Measurements from ENCODE around the gene CMIP.

The CMIP gene

GRCh38 chr16:81464279-81464678, 19.7 kb downstream of the CMIP start:
- DNase-seq: no peak

DNA sequence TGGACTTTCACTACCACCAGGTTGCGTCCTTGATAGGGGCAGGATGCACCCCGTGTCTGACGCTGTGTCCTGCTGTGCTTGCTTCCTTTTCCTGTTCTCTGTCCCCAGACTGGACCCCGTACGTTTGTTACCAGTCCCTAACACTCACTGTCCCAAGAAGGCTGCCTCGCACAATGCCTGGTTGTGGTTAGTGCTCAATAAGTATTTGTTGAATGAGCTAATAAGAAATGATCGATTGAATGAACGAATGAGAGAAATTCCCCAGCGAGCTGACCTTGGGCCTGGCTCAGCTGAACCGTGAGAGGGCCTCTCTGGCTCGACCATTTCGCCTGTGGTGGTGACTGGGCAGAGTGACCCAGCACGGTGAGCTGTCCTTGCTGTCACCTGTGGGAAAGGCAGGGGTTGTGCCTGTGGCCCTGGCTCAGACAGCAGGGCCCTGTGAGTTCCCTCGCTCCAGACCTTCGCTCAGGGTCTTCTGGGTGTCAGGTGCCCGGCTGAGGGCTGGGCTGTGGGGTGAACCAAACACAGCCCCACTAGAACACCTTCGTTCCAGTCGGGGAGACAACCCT, 20.9 kb downstream of the CMIP start:
- DNase-seq: no peak

- no peak for DNase-seq
Observed at GRCh38 chr16:81466356-81466980, 21.9 kb downstream of the CMIP start.

DNA sequence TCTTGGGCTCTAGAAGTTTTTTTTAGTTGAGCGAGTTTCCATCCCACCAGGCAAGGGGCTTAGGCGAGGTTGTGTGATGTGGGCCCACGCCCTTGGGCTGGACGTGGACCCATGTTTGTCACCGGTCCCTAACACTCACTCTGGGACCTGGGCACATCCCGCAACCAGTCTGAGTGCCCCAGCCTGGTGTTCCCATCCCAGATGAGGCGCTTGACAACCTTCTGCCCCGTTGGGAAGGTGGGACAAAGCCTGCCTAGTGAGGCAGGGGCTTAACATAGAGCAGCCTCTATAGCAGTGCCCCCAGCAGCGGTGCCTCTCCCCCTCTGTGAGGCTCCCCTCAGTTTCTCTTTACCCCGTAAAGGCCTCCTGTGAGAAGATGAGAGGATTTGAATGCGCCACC, 22.5 kb downstream of the CMIP start:
- DNase-seq: no peak

GRCh38 chr16:81467815-81468214, 23.2 kb downstream of the CMIP start:
- no peak for DNase-seq

GRCh38 chr16:81468269-81468902, 23.8 kb downstream of the CMIP start:
- DNase-seq: no peak

GRCh38 chr16:81469183-81469677, 24.6 kb downstream of the CMIP start:
- peak; percentile 74 for DNase-seq

DNA sequence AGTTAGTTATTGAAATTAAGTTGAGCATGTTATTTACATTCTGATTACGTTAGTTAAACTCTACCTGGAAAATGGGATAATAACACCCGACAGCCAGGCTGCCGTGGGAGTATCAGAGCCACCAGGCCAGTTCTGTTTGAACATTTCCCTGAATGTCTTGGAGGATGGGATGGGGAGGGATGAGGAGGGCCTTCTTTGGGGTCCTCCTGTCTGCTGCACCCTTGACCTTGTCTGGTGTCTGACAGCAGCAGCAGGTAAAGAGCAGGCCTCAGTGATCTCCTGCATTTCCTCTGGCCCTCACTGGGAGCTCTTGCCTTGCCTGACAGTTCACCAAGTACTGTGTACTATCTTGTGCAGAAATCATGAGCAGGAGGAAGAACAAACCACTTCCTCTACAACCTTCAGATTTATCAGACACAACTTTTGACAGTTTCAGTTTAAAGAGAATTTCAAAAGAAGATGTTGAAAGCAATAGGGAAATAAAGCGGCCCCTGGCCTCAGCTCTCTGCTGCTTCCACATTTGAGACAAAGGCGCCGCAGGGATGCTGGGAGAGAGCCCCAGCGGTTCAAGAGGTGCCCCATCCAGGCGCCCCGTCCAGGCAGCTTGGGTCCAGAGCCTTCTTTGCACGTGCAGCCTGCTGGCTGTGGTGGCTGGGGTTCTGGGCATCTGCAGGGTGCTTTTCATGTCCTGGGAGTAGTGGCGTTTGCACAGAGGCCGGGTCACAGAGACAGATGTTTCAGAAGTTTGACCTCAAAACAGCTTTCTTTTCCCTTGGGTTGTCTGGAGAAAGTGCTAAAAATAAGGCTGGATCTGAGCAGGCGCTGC, 25.3 kb downstream of the CMIP start:
- peak; percentile 92 for DNase-seq

DNA sequence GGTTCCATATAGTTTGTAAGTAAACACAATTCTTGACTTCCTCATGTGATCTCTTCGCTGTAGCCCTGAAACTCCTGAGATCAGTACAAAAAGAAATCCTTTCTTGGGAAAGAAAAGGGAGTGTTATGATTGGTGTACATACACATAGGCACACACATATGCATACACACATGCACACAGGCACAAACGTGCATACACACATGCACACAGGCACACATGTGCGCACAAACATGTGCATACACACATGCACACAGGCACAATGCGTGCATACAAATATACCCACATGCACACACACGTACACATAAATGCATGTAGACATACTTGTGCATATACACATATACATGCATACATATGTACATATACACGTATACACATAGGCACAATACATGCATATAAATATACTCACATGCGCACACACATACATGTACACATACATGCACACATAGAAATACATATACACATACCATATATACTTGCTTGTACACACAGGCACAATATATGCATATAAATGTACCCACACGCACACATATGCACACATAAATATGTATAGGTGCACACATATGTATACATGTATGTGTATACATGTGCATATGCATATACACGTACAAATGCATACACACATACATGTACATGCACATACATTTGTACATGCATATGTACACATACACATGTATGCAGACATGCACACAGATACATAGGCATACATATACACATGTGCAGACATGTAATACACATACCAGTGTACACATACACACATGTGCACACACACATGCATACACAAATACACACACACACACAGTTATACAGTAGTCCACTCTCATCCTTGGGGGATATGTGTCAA, 26.4 kb downstream of the CMIP start:
- DNase-seq: no peak

GRCh38 chr16:81471882-81472281, 27.3 kb downstream of the CMIP start:
- DNase-seq: no peak

GRCh38 chr16:81472391-81472790, 27.8 kb downstream of the CMIP start:
- no peak for DNase-seq

DNA sequence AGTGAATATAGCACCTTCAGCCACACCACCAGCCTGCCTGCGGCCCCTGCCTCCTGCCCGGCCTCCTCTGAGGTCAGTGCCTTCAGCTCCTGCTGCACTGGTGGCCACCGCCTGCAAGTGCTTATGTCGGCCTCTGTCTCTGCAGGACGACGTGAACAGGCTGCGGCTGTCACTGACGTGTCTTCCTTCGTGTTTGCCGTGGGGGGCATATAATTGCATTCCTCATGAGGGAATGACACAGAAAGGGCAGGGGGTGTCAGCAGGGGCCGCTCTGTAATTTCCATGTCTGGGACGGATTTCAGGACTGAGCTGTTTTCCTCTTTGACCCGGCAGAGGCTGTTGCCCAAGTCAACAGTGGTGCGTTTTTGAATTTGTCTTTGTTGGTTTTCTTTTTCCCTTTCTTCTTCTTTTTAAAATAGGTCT, 28.5 kb downstream of the CMIP start:
- no peak for DNase-seq

GRCh38 chr16:81473558-81473957, 28.9 kb downstream of the CMIP start:
- no peak for DNase-seq

- DNase-seq: no peak
Observed at GRCh38 chr16:81473969-81474959, 29.7 kb downstream of the CMIP start.

DNA sequence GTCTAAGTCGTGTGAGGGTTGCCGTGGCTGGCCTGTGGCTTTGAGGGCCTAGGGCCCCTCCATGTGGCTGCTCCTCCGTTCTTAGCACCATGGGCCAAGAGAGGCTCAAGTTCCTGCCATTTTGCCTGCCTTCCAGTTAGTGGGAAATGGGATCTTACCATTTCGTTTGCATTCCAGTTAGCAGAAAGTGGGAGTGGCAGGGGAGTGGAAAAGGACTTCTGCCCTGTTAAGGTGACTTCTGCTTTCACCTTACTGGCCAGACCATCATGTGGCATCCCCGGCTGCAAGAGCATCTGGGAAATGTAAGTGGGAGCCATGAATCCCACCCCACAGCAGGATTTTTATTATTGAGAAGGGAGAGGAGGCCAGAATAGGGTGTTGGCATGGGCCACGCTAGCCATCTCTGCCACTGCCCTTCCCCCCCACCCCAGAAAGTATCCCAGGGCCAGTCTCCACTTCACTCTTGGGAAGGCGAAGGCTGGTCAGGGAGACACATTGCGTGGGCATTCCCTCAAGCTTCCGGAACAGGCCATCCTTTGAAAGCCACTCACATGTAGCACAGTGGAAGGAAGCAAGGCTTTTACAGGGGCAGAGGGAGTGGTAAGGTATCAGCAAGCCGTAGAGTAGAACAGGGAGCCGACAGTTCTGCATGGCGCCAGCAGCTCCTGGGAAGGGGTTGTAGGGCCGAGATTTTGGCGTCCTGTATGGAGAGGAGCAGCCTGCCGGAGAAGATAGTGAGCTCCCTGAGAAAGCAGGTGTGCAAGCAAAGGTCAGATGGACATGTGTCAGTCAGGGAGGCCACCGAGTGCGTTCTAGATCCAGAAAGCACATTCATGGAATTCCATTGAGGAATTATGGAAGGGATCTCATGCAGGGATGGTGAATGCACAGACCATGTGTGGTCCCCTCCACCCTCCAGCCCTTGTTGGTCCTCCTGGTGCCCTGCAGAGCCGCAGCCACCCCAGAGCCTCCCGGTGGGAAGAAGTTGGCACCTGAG, 33.4 kb downstream of the CMIP start:
- DNase-seq: no peak

- DNase-seq: peak; percentile 80
Observed at GRCh38 chr16:81478876-81479511, 34.4 kb downstream of the CMIP start.

GRCh38 chr16:81480606-81481206, 36.1 kb downstream of the CMIP start:
- DNase-seq: no peak

DNA sequence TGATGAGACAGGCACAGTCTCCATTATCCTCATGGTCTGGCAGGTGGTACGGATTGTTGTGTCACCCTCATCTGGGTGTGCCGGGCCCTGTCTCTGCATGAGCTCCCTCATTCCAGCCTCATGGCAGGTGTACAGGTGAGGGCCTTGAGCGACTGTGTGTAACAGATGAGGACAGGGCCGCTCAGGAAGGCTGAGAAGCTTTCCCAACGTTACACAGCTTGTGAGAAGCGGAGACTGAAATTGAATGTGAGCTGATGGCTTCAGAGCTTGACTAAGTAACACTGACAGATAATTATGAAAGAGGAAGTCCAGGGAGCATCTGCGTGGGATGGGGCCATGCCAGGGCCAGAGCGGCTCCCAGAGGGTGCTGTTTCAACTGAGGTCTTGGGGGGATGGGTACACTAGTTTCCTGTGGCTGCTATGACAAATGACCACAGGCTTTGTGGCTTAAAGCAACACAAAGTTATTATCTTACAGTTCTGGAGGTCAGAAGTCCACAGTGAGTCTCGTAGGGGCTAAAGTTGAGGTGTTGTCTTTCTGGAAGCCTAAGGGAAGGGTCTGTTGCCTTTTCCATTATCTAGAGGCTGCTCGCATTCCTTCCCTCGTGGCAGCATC, 36.7 kb downstream of the CMIP start:
- DNase-seq: peak; percentile 98

All from OCI-M1 (cell line).